ENCODE results near the gene THSD7A.
"Not testable (repeated sequence)": the region's sequence is repeated elsewhere in the genome, so short reads cannot be mapped to it uniquely, and the experiment has no call there.

THSD7A gene

DNA sequence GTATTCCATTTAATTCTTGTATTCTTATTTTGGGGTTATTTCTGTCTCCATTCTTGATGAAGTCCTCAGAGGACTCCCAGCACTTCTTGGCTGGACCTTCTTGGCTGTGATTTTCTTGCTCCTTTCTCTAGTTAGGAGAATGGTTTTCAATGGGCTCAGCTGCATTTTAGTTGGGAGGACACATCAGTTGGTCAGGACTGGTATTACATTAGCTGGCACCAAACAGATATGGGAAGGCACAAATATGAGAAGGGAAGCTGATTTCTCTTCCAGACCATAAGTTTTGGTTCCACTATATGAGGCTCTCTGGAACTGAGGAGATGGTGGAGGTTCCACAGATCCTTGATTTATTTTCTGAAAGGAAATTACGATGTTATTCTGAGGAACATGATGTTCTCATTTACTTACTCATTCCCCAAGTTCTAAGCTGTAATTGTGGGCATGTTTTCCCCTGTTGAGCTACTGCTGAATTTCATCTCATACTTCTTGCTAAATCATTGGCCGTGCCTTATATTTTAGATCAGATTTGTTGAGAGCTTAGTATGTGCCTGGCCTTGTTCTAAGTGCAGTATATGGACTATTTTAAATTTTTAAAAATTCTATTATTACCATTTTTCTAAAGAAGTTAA, 261.0 kb downstream of the THSD7A start:
- no peak for DNase-seq

DNA sequence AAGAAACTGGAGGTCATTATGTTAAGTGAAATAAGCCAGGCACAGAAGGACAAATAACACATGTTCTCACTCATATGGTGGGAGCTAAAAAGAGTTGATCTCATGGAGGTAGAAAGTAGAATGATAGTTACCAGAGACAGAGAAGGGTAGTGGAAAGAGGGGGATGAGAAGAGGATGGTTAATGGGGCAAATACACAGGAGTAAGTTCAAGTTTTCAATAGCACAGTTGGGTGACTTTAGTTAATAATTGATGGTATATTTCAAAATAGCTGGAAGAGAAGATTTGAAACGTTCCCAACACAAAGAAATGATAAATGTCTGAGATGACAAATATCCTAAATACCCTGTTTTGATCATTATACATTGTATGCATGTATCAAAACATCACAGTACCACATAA, 261.8 kb downstream of the THSD7A start:
- DNase-seq: no peak

DNA sequence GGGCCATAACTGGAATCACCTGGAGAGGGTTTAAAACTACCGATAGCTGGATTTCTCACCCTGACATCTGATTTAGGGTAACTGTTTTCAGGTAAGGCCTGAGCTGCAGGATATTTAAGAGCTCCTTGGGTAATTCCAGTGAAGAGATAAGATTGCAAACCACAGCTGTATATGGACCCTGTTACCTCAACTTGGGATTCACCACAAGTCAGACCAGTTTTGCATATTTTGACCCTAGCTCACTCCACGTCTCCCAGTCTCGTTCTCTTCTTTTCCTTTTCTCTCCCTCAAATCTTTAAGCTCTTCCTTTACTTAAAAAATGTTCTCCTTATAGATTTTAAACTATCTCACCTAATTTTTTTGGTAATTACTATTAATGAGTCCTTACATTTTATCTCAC, 264.4 kb downstream of the THSD7A start:
- no peak for DNase-seq

DNA sequence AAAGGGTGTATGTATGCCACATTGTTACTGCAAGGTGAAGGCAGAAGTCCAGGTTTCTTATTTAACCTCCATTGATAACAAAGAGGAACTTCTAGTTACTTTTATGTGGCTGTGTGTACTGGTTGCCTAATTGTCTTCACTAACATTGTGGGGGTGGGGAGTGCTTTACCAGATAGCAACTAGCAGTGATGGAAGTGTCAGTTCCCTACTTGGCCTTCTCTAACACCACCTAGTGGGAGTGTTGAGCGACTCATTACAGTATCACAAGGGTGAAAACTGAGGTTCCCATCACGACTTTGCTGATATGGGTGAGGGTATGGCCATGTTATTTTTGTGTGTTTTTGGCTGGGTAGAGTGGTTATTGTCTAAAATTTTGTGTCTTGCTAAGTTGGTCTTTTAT, 274.4 kb downstream of the THSD7A start:
- no peak for DNase-seq

DNA sequence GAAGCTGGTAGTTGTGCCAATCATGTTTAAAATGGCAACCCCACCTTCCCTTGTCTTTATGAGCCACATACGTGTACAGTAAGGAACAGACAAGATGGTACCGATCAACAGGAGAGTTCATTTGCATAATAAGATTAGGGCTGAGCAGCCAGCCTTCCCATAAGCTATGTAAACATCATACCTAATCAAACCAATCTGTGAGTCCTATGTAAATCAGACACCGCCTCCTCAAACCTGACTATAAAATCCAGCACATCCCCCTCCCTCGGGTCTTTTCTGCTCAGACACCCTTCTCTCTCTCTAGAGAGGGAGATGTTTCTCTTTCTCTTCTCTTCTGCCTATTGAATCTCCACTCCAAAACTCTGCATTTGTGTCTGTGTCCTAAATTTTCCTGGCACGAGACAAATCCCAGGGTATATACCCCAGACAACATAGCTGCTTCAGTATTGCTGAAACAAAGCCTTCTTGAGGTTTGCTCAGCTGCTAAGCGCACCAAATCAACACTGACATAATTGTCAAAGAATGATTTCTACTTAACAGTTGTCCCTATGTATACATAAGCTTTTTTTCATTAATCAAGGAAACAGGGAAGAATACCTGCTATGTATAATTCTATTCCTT, 279.2 kb downstream of the THSD7A start:
- DNase-seq: no peak

DNA sequence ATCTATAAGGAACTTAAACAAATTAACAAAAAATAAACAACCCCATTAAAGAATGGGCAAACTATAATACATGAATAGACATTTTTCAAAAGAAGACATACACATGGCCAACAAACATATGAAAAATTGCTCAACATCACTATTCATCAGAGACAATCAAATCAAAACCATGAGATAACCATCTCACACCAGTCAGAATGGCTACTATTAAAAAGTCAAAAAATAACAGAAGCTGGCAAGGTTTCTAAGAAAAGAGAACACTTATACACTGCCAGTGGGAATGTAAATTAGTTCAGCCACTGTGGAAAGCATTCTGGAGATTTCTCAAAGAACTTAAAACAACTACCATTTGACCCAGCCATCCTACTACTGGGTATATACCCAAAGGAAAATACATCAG, 280.5 kb downstream of the THSD7A start:
- DNase-seq: no peak

DNA sequence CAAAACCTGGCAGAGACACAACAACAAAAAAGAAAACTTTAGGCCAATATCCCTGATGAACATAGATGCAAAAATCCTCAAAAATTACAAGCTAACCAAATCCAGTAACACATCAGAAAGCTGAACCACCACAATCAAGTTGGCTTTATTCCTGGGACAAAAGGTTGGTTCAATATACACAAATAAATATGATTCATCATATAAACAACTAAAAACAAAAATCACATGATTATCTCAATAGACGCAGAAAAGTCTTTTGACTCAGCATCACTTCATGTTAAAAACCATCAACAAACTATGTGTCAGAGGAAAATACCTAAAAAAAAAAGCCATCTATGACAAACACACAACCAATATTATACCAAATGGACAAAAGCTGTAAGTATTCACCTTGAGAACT, 283.5 kb downstream of the THSD7A start:
- DNase-seq: no peak

DNA sequence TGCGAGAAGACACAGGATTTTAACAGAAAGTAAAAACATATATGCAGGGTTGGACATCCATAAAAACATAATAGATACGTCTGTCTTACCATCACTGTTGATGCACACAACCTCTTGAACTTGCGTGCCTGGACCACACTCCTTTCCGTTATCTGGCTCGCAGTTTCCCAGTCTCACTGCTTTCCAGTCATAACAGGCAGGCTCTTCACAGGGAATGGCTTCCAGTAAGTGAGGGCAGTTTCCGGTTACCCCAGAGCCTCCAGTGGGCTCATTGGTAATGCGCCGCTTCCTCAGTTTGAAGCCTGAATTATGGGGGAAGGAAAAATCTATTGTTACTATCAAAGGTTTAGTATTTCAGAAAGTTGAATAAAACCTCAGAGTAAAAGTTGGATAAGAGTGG, 290.7 kb downstream of the THSD7A start:
- no peak for DNase-seq

DNA sequence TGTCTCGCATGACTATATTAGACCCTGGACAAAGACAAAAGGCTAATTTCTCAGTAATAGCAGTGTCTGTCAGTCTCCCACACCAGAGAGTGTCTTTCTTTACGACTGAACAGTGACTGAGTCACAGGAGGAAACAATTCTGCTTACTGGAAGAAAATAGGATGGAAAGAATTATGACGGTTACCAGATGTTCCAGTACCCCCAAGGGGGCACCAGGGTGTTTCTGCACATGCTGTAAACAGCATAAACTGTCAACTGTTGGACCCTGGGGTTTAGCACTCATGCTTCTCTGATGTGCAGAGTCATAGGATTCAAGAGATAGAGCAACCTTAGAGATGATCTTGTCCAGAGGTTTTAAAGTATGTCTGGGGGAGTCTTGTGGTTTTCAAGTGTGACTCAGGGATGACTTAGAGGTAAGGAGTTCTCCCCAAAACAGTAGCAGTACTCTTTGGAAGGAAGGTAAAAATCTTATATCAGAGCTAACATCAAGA, 291.7 kb downstream of the THSD7A start:
- DNase-seq: no peak

DNA sequence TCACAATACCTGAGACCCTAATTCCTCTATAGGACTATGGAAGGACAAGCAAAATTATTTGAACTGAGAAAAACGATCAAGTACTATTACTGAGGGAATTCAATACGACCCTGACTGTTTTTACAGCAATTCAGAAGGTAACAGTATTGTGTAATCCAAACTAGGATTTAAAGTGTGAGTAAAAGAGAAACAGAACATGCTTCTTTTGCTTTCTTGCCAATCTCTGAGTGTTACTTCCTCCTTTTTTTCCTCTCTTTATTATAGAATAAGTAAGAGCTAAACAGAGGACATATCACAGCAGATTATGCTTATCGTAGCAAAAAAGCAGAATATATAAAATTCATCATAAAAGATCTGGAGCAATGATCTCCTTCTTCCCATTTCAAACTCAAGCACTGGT, 292.1 kb downstream of the THSD7A start:
- DNase-seq: no peak

DNA sequence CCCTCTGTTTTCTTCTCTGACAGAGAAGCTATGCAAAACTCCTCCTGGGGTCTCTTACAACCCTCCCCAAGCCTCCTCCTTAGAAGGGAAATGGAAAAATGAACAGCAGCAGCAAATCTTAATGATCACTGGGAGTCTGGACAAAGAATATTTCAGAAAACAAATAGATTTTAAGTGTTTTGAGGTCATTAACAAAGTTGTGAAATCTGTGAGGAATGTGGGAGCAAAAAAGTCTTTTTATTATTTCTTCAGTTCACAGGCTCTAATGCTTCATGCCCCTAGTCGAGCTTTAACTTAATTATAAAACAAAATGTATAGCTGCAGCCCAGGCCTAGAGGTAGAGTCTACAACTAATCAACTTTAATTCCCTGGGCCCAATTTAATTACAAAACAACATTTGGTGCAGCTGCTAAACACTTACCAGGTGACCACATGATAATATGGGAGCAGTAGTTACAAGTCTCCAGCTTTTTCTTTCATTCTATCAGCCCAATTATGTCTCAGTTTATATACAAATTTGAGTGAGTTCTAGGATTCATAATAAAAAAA, 293.2 kb downstream of the THSD7A start:
- no peak for DNase-seq

DNA sequence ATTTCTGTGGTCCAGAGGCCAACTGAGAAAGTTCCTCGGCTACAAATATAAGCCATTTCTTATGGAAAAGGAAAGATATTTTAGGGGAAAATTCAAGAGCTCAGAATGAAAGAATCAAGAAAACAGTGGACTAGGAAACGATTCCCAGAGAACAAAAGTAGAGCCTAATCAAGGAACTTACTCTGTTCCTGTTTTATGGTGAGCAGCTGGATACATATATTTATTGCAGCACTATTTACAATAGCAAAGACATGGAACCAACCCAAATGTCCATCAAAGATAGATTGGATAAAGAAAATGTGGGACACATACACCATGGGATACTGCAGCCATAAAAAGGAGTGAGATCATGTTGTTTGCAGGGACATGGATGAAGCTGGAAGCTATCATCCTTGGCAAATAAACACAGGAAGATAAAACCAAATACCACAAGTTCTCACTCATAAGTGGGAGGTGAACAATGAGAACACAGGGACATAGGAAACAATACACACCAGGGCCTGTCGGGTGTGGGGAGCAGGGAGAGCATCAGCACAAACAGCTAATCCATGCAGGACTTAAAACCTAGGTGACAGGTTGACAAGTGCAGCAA, 298.7 kb downstream of the THSD7A start:
- DNase-seq: no peak

DNA sequence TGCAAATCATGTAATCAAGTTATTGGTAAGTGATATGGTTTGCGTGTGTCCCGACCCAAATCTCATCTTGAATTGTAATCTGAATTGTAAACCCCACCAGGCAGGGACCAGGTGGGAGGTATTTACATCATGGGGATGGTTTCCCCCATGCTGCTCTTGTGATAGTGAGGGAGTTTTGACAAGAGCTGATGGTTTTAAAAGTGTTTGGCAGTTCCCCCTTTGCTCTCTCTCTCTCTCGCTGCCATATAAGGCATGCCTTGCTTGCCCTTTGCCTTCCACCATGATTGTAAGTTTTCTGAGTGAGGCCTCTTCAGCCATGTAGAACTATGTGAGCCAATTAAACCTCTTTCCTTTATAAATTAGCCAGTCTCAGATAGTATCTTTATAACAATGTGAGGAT, 302.6 kb downstream of the THSD7A start:
- no peak for DNase-seq

DNA sequence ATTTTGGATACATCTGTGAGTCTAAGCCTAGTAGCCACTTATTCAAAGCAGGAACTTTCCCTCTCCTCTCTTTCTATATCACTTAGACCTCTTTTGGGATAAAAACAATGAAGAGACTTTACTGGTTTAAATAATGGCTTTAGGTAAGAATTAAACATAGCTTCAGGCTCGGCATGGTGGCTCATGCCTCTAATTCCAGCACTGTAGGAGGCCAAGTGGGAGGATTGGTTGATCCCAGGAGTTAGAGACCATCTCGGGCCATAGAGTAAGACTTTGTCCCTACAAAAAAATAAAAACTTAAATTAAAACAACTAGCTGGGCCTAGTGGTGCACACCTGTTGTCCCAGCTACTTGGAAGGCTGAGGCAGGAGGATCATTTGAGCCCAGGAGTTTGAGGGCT, 304.3 kb downstream of the THSD7A start:
- no peak for DNase-seq

DNA sequence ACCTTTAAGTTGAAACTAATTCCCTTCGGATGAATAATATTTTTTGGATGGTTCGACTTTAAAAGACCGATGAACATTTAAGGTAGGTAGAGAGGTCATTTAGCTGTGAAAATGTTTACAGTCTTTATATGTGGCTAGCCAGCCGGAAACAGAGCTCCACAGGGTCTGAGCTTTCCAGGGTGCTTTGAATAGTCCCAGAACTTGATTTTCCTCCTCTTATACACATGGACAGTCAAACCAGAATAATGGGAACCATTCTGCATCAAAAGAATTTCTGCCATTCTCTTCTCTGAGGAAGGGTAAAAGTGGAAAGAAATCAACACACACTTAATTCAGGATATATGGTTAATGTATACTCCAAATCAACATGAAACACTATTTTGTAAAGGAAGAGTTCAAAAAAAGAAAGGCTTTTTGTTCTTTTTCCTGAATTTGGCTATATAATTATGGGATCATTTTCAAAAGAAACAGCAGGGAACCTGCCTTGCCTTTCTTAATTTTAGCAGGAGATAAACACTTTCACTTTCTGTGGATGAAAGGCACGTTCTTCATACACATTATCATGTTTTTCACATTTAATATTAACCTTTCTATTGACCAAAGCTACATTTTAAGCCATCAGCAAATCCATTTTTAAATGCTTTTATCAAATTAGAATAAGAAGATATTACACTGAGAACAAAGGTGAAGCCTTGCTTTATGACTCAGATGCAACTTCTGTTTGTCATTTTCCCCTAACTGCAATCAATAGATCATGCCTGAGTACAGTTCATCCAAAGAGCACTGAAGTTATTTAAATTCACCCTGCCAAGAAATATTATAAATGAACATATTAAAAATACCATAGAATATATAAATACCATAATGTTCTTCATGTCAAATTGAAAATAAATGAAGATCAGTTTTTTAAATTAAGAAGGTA, 307.3 kb downstream of the THSD7A start:
- DNase-seq: no peak

DNA sequence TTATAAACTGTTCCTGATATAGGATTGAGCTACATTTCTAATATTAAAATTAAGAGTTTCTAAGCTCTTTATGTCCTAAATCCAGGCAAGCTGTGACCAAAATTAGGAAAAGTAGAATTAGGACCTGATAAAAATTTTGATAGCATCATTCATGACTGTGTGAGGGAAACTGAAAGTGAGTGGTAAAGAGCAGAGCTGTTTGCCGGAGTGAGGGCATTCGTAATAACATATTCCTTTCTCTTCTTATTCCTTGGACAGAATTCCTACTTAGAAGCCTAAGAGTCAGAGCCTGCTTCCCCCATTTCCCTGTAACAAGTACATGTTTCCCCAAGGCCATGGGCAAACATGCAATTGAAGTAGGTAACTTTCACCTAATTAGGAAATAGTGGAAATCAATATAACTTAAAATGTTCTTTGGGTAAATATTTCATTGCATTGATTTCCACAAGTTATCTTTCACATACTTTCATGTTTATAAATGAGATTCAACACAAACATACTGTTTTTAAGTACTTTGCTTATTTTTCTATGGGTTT, 310.0 kb downstream of the THSD7A start:
- not testable (repeated sequence) for DNase-seq

DNA sequence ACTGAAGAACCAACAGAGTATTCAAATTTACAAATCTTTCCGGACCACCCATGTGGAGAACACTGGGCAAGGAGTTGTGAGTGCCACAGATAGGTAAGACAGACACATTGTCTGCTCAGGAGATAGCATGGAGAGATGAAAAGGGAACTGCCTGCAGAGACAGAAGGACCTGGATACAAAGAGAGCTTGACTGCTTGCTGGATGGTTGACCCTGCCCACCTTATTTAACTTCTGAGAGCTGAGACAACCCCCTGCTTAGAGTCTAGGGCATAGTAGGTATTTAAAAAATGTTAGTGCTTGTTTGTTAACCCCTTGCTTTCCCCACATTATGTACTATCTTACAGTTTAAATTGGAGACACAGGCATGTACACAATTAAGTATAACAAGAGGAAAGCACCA, 314.1 kb downstream of the THSD7A start:
- DNase-seq: no peak

DNA sequence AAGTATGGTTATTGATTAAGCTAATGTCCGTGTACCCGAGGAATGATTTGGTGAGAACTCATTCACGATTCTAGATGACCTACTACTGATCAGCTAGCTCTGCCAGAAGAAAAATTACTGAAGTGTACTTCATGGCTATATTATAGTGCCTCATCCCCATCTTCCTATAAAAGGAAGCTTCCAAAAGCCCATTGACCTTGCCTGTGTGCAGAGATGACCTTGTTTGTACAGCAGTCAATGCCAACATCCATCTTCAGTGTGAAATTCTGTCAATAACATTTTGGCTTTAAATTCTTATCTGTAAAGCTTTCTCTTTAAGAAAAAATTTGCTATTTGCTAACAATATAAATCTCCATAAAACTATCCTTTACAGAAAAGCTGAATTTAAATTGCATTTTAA, 315.7 kb downstream of the THSD7A start:
- no peak for DNase-seq

DNA sequence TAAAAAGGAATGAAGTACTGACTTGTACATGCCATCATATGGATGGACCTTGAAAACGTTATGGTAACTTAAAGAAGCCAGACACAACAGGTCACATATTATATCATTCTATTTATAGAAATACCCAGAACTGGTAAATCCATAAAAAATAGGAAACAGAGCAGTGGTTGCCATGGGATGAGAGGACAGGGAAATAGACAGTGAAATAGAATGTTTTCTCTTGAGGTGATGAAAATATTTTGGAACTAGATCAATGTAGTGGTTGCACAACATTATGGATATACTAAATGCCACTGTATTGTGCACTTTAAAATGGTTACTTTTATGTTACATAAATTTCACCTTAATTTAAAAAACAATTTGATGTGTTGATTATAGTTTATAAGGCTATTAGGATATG, 318.5 kb downstream of the THSD7A start:
- DNase-seq: no peak

DNA sequence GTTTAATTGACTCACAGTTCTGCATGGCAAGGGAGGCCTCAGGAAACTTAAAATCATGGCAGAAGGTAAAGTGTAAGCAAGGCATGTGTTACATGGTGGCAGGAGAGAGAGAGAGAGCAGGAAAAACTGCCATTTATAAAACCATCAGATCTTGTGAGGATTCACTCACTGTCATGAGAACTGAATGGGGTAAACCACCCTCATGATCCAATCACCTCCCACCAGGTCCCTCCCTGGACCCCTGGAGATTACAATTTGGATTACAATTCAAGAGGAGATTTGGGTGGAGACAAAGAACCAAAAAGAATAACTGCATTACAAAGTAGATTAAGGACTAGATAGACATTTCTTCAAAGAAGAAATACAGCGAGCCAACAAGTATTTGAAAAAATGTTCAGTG, 324.1 kb downstream of the THSD7A start:
- DNase-seq: no peak

DNA sequence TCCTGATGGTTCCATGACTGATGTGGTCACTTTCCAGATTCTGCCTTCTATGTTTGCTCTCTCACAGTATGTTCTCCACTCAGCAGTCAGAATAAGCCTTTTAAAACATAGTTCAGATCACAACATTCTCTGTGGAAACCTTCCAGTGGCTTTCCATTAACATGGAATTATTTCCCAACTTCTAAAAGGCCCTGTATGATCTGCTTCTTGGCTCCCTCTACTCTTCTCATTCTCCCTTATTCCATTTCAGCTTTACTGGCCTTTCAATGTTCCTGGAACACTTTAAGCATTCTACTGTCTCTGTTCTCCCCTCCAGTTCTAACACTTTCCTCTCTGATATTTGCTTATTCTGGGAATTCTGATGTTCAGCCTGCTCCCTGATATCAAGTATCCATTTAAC, 325.6 kb downstream of the THSD7A start:
- no peak for DNase-seq

DNA sequence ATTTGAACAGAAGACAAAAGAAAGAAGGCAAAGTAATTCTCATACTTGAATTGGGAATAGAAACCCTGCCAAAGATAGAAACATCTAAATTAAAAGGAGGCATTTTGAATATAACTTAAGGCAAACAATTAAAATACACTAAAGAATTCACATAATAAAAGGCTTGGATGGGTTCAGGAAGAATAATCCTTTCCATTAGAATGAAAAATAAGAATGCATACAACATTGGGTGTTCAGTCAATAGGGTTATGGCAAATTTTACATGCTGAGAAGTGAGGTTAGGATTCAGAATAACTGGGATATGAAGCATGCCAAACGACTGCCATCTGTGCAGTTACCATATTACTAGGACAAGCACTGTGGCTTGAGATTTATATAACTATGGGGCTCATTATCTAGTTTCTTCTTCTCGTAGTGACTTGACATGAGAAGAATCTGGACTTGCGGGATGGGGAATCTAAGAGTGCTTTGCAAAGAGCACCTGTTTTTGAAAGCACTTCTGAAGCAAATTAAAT, 326.5 kb downstream of the THSD7A start:
- no peak for DNase-seq

DNA sequence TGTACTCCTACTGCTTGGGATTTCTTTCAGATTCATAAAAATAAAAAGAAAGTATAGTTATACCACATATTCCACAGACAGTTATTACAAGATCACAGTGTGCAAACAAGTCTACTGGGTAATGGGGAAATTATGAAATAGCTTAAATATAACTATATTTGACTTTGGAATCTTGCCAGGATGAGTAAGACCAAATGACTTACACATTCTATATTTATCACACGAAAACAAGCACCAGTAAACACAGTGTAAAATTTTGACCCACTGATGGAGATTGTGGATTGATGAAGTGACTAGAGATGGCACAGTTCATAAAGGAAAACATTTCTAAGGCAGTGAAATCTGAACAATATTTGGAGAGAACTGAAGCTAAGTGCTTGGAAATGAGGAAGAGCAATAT, 339.7 kb downstream of the THSD7A start:
- DNase-seq: no peak
